Mucosa of descending colon (tissue), 3 donors: ENCODE results near the gene STPG3. TPM values are rescaled to one million over a fixed set of nuclear protein-coding genes. Genes with fewer than 3 reads are reported as not detected.
A peak's percentile ranks its signal among the peaks of the same experiment; 100 is the strongest.
"Not testable (repeated sequence)": the region's sequence is repeated elsewhere in the genome, so short reads cannot be mapped to it uniquely, and the experiment has no call there.

Experiments
- ATAC-seq: fragments of 200-7000 bp; cut with Tn5 transposase; one replicate; pipeline ENCODE4 v1.9.1; 2020; ENCODE audit warnings: mild to moderate bottlenecking, moderate library complexity
- DNase-seq, 3 donors: peaks; one replicate each; pipeline ENCODE4 v3.0.0-alpha.2; 2020
- H3K36me3 ChIP-seq: fragments of 200-600 bp; one replicate; pipeline ENCODE4 v1.8.0; 2021; ENCODE audit warnings: low read depth, mild to moderate bottlenecking
- H3K4me1 ChIP-seq: fragments of 200-600 bp; one replicate; pipeline ENCODE4 v1.8.0; 2021; ENCODE audit warnings: low read depth, mild to moderate bottlenecking
- H3K4me3 ChIP-seq: fragments of 200-600 bp; one replicate; pipeline ENCODE4 v1.8.0; 2021; ENCODE audit warnings: mild to moderate bottlenecking
- H3K9me3 ChIP-seq: fragments of 200-600 bp; one replicate; pipeline ENCODE4 v1.8.0; 2021; ENCODE audit warnings: mild to moderate bottlenecking
- intact Hi-C, 2 donors: fragments of 100-400 bp; cut with DNase I in 1 of 2; cut with micrococcal nuclease in 1 of 2; formaldehyde crosslinking; loops; one replicate each; pipeline versions ENCODE4 v1.11.0 to v1.11.1; 2022; cut with DNase I, micrococcal nuclease
- total RNA-seq, 3 donors: library from RNA; stranded (reverse); fragmentation: NEBNext Ultra II Directional in 2 of 3; extraction: Animal tissue kit (Norgen Biotek cat#: 25700) in 2 of 3; gene quantifications; one replicate each; pipeline versions ENCODE4 v1.2.1 to v1.2.4, GENCODE V29; 2021 to 2023
- TF ChIP-seq, protein P1 (sequence below): fragments of 200-600 bp; IDR thresholded peaks from one replicate; pipeline ENCODE4 v1.8.0; 2022; ENCODE audit warnings: antibody characterized with exemption, mild to moderate bottlenecking
- donor health status: DM: no; HTN: no; CAD: no; lungs with moderate emphysema.
- donor health status: DM: no; HTN: no; CAD: no.
- donor health status: DM: no; HTN: yes; CAD: no.

Gene STPG3
- total RNA-seq, 3 donors from 2014 or later: not detected

- DNase-seq (peak; percentile 98 to 99 (median 99)), ATAC-seq (peak; percentile 77)
- TF ChIP-seq, protein P1, sequence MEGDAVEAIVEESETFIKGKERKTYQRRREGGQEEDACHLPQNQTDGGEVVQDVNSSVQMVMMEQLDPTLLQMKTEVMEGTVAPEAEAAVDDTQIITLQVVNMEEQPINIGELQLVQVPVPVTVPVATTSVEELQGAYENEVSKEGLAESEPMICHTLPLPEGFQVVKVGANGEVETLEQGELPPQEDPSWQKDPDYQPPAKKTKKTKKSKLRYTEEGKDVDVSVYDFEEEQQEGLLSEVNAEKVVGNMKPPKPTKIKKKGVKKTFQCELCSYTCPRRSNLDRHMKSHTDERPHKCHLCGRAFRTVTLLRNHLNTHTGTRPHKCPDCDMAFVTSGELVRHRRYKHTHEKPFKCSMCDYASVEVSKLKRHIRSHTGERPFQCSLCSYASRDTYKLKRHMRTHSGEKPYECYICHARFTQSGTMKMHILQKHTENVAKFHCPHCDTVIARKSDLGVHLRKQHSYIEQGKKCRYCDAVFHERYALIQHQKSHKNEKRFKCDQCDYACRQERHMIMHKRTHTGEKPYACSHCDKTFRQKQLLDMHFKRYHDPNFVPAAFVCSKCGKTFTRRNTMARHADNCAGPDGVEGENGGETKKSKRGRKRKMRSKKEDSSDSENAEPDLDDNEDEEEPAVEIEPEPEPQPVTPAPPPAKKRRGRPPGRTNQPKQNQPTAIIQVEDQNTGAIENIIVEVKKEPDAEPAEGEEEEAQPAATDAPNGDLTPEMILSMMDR: no peak
- Histone ChIP-seq H3K36me3 (peaks cover 4% of the 10 kb centered on the region), H3K9me3 (no peaks in the 10 kb centered on the region), H3K4me3 (peak within 1 kb of the TSS; percentile 65), H3K4me1 (peaks cover 56% of the 10 kb centered on the region)
- intact Hi-C loops: no loop called here
These were observed 10.1 kb upstream of the STPG3 start, which contains the start of gene TUBB4B for GRCh38 chr9:137240841-137241489. TUBB4B (plus strand) TSS chr9:137241287; CDS start chr9:137241361, 74 bp downstream.

DNA sequence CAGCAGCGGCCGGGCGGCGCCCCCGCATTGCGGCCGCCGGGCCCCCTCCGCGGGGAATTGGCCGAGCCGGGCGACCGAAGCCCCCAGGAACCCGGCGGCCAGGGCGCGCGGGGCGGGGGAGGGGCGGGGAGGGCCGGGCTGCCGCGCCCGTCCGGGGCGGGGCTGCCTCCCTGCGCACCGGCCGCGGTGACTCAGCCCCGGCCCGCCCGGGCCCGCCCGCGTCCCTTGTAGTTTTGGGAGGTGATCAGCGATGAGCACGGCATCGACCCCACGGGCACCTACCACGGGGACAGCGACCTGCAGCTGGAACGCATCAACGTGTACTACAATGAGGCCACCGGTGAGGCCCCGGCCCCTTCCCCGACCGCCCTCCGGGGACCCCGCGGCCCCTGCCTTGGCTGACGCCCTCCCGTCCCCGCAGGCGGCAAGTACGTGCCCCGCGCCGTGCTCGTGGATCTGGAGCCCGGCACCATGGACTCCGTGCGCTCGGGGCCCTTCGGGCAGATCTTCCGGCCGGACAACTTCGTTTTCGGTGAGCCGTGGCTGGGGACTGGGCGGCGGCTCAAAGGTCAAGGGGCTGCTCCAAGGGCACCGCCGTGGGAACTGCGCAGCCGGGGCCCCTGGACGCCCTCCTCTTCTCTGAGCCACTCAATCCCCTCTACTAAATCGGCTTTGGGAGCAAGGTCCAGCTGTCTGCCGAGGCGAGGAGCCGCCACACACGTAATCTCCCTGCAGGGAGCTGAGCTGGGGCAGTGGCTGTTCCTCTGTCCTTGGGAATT lies 9.4 kb upstream of the STPG3 start:
- peak; percentile 71 to 85 (median 83) for DNase-seq
- Histone ChIP-seq H3K4me1 (peaks cover 48% of the 10 kb centered on the region), H3K36me3 (peaks cover 4% of the 10 kb centered on the region), H3K4me3 (peak overlapping the region; percentile 65), H3K9me3 (no peaks in the 10 kb centered on the region)
- intact Hi-C loops: no loop called here
- peak; percentile 31 for ATAC-seq
- TF ChIP-seq, protein P1: no peak

DNA sequence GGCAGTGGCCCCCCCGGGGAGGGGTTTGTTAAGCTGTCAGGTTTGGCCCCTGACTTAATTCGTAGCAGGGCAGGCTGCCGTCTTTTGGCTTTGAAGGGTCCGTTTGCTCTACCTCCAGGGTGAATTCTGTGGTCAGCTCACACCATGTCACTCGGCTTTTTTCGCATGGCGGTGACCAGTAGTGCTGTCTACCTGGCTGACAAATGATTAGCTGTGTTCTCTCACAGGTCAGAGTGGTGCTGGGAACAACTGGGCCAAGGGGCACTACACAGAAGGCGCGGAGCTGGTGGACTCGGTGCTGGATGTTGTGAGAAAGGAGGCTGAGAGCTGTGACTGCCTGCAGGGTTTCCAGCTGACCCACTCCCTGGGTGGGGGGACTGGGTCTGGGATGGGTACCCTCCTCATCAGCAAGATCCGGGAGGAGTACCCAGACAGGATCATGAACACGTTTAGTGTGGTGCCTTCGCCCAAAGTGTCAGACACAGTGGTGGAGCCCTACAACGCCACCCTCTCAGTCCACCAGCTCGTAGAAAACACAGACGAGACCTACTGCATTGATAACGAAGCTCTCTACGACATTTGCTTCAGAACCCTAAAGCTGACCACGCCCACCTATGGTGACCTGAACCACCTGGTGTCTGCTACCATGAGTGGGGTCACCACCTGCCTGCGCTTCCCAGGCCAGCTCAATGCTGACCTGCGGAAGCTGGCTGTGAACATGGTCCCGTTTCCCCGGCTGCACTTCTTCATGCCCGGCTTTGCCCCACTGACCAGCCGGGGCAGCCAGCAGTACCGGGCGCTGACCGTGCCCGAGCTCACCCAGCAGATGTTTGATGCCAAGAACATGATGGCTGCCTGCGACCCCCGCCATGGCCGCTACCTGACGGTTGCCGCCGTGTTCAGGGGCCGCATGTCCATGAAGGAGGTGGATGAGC lies 8.6 kb upstream of the STPG3 start:
- no peak for ATAC-seq
- intact Hi-C loops: no loop called here
- TF ChIP-seq, protein P1: no peak
- H3K4me1 ChIP-seq: peaks cover 41% of the 10 kb centered on the region
- no peaks in the 10 kb centered on the region for H3K9me3 ChIP-seq
- H3K36me3 ChIP-seq: peaks cover 4% of the 10 kb centered on the region
- DNase-seq: peak in 2 of 3 donors; percentile 30 to 40
- peak overlapping the region; percentile 65 for H3K4me3 ChIP-seq

DNA sequence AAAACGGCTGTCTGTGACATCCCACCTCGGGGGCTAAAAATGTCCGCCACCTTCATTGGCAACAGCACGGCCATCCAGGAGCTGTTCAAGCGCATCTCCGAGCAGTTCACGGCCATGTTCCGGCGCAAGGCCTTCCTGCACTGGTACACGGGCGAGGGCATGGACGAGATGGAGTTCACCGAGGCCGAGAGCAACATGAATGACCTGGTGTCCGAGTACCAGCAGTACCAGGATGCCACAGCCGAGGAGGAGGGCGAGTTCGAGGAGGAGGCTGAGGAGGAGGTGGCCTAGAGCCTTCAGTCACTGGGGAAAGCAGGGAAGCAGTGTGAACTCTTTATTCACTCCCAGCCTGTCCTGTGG lies 7.8 kb upstream of the STPG3 start:
- H3K9me3 ChIP-seq, H3K36me3 ChIP-seq, ATAC-seq, H3K4me3 ChIP-seq, intact Hi-C loops, DNase-seq: not testable (repeated sequence)
- peaks cover 34% of the 10 kb centered on the region for H3K4me1 ChIP-seq

DNA sequence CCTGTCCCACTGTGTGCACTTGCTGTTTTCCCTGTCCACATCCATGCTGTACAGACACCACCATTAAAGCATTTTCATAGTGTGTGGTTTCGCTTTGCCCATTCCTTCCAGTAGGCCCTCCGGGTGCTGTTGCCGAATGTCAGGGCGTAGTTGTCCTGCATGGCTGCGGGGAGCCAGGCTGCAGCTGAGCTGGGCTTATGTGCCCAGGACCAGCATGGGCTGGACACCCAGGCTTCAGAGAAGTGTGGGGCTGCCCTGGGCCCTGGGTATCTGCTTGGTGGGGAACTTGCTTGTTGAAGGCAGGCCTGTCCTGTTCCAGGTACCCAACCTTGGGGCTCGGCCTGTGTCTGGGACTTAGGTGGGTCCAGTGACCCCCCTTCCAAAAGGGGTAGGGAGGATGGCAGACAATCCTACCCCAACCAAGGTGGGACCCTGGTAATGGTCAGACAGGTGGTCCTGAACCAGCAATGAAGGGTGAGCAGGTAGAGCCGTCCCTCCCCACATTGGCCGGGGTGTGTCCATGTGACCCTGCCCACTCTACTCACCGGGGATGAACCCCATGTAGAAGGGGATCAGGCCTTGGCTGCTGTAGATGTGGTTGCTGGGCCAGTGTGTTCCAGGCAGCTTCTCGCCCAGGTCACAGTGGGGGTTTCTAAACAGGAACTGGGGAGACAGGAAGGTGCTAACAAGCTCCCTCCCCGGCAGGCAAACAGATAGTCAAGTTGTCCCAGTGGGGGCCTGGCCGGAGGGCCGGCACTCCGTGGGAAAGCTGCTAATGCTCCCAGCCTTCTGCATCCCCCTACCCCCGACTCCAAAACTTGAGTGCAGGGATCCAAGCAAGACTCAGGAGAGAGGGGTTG lies 7.2 kb upstream of the STPG3 start:
- DNase-seq (no peak), ATAC-seq (no peak)
- intact Hi-C loops: no loop called here
- TF ChIP-seq, protein P1: no peak
- Histone ChIP-seq H3K9me3 (no peaks in the 10 kb centered on the region), H3K4me3 (no peak overlapping the region), H3K36me3 (peaks cover 4% of the 10 kb centered on the region), H3K4me1 (peaks cover 28% of the 10 kb centered on the region)
